HCT116 (cell line): ENCODE measurements around the gene PYGB. TPM values are rescaled to one million over a fixed set of nuclear protein-coding genes. Genes with fewer than 3 reads are reported as not detected.

Source experiments
- ATAC-seq: fragments of 200-7000 bp; cut with Tn5 transposase; 2 replicates; pipeline ENCODE4 v1.9.1; 2020; ENCODE audit warnings: mild to moderate bottlenecking, moderate library complexity
- BruUV-seq: library from RNA; stranded (reverse); fragments of 400-500 nt; replicated peaks from 2 replicates; lab custom pipeline; 2021; lab: Mats Ljungman, UMichigan
- CTCF ChIA-PET: fragments of 300-600 bp; sonication (Branson Sonifier 250); formaldehyde crosslinking; loops from one replicate; lab custom pipeline; 2021; ENCODE audit warnings: antibody characterized with exemption; lab: Charles Lee
- POLR2A ChIA-PET: fragments of 300-600, 350-600 bp; sonication (Branson Sonifier 250); formaldehyde crosslinking; loops from one replicate; lab custom pipeline; 2021; ENCODE audit warnings: antibody characterized with exemption; lab: Charles Lee
- RAD21 ChIA-PET, 2 experiments: fragments of 300-600 bp; sonication (Branson Sonifier 250); formaldehyde crosslinking; loops; one replicate each; lab custom pipeline; 2023; ENCODE audit warnings: low total read pairs in 2 of 2; ENCODE audit not compliant: uncharacterized antibody in 2 of 2, unreplicated experiment in 2 of 2, low non-redundant PET in 1 of 2; lab: Charles Lee
- DNase-seq: peaks from one replicate; pipeline ENCODE4 v3.0.0-alpha.2; 2010; ENCODE audit warnings: low read depth, low spot score
- H2AFZ ChIP-seq: fragments of 200-600 bp; shearing (Covaris generic), sonication (generic); 2 replicates; pipeline ENCODE4 v1.6.1; 2017; ENCODE audit warnings: low read depth, mixed run types, mixed read lengths, antibody characterized with exemption, low read length; ENCODE audit not compliant: poor library complexity, severe bottlenecking
- H3K27ac ChIP-seq: 2 replicates; pipeline ENCODE4 v1.5.1; 2012; ENCODE audit warnings: low read depth, low read length
- H3K27me3 ChIP-seq: fragments of 200-600 bp; sonication (generic); 2 replicates; pipeline ENCODE4 v1.6.1; 2016; ENCODE audit warnings: mixed run types, low read length, mixed read lengths; ENCODE audit not compliant: insufficient read depth
- H3K36me3 ChIP-seq, 2 experiments: fragments of 200-500 bp in 1 of 2; fragments of 200-600 bp in 1 of 2; sonication (Bioruptor generic) in 1 of 2; sonication (generic) in 1 of 2; 2 replicates each; pipeline versions ENCODE4 v1.5.1 to v1.6.1; 2014 to 2016; ENCODE audit warnings: low read length in 2 of 2, inconsistent platforms in 1 of 2, mixed read lengths in 1 of 2, mixed run types in 1 of 2; ENCODE audit not compliant: insufficient read depth in 2 of 2, control insufficient read depth in 1 of 2
- H3K4me1 ChIP-seq, 2 experiments: fragments of 200-600 bp in 1 of 2; sonication (generic) in 1 of 2; 2 replicates each; pipeline versions ENCODE4 v1.5.1 to v1.6.1; 2012 to 2017; ENCODE audit warnings: low read length in 2 of 2, inconsistent platforms in 1 of 2, mild to moderate bottlenecking in 1 of 2, mixed read lengths in 1 of 2, mixed run types in 1 of 2, moderate library complexity in 1 of 2; ENCODE audit not compliant: insufficient read depth in 2 of 2, control insufficient read depth in 1 of 2
- H3K4me2 ChIP-seq: fragments of 200-600 bp; sonication (generic); 2 replicates; pipeline ENCODE4 v1.6.1; 2017; ENCODE audit warnings: mixed run types, low read length, mixed read lengths
- H3K4me3 ChIP-seq, 2 experiments: fragments of 200-600 bp in 1 of 2; sonication (generic) in 1 of 2; replicated peaks in 1 of 2; 2 replicates each; pipeline ENCODE4 v1.5.1; 2011 to 2016; ENCODE audit warnings: low read length in 2 of 2, control low read depth in 1 of 2, low read depth in 1 of 2, mild to moderate bottlenecking in 1 of 2, mixed read lengths in 1 of 2, mixed run types in 1 of 2
- H3K79me2 ChIP-seq: fragments of 200-600 bp; sonication (generic); 2 replicates; pipeline ENCODE4 v1.6.1; 2017; ENCODE audit warnings: mild to moderate bottlenecking, mixed run types, low read length, moderate library complexity, mixed read lengths; ENCODE audit not compliant: insufficient read depth
- H3K9ac ChIP-seq: fragments of 200-600 bp; sonication (generic); 2 replicates; pipeline ENCODE4 v1.6.1; 2016; ENCODE audit warnings: low read length, mixed read lengths
- H3K9me2 ChIP-seq: fragments of 200-600 bp; sonication (generic), shearing (Covaris generic); 2 replicates; pipeline ENCODE4 v1.6.1; 2017; ENCODE audit warnings: mixed run types, mild to moderate bottlenecking, moderate library complexity; ENCODE audit not compliant: insufficient read depth
- H3K9me3 ChIP-seq, 2 experiments: fragments of 200-500 bp in 1 of 2; fragments of 200-600 bp in 1 of 2; sonication (Bioruptor generic) in 1 of 2; sonication (generic) in 1 of 2; 2 replicates each; pipeline ENCODE4 v1.6.1; 2014 to 2017; ENCODE audit warnings: low read length in 2 of 2, mixed read lengths in 2 of 2, inconsistent platforms in 1 of 2, low read depth in 1 of 2, mild to moderate bottlenecking in 1 of 2, mixed run types in 1 of 2, moderate library complexity in 1 of 2; ENCODE audit not compliant: control insufficient read depth in 1 of 2, insufficient read depth in 1 of 2
- H4K20me1 ChIP-seq: fragments of 200-600 bp; sonication (generic), shearing (Covaris generic); 2 replicates; pipeline ENCODE4 v1.6.1; 2017; ENCODE audit warnings: mixed run types, mild to moderate bottlenecking, moderate library complexity; ENCODE audit not compliant: insufficient read depth
- ATF3 ChIP-seq: IDR thresholded peaks from 2 replicates; pipeline ENCODE4 v1.6.1; 2012
- CEBPB ChIP-seq: IDR thresholded peaks from 2 replicates; pipeline ENCODE4 v1.6.1; 2012; ENCODE audit warnings: low read depth
- CTCF ChIP-seq, 3 experiments: fragments of 200-600 bp in 1 of 3; sonication (generic) in 1 of 3; IDR thresholded peaks in 2 of 3; conservative IDR thresholded peaks in 1 of 3; 2 replicates each; pipeline ENCODE4 v1.5.1; 2012 to 2017; ENCODE audit warnings: low read depth in 2 of 3, low read length in 2 of 3, antibody characterized with exemption in 1 of 3, borderline replicate concordance in 1 of 3, control low read depth in 1 of 3, mild to moderate bottlenecking in 1 of 3, mixed read lengths in 1 of 3, mixed run types in 1 of 3, moderate library complexity in 1 of 3; ENCODE audit not compliant: insufficient read depth in 1 of 3
- EGR1 ChIP-seq: IDR thresholded peaks from 2 replicates; pipeline ENCODE4 v1.6.1; 2012; ENCODE audit warnings: low read depth
- ELF1 ChIP-seq: IDR thresholded peaks from 2 replicates; pipeline ENCODE4 v1.6.1; 2012; ENCODE audit warnings: low read depth, borderline replicate concordance
- EZH2 ChIP-seq: fragments of 200-600 bp; sonication (generic); IDR thresholded peaks from 2 replicates; pipeline ENCODE4 v1.6.1; 2017; ENCODE audit warnings: antibody characterized with exemption, mixed run types
- FOSL1 ChIP-seq: IDR thresholded peaks from 2 replicates; pipeline ENCODE4 v1.6.1; 2012; ENCODE audit warnings: low read depth
- JUND ChIP-seq: IDR thresholded peaks from 2 replicates; pipeline ENCODE4 v1.6.1; 2012
- POLR2A ChIP-seq: IDR thresholded peaks from 2 replicates; pipeline ENCODE4 v1.7.0; 2011; ENCODE audit warnings: borderline replicate concordance; ENCODE audit not compliant: insufficient read depth, insufficient read length; ENCODE audit errors: extremely low read depth
- POLR2AphosphoS5 ChIP-seq: IDR thresholded peaks from 2 replicates; pipeline ENCODE4 v1.6.1; 2011; ENCODE audit warnings: mild to moderate bottlenecking, low read depth, low read length, moderate library complexity
- SIN3A ChIP-seq: IDR thresholded peaks from 2 replicates; pipeline ENCODE4 v1.6.1; 2012; ENCODE audit warnings: low read depth
- SP1 ChIP-seq: IDR thresholded peaks from 2 replicates; pipeline ENCODE4 v1.6.1; 2012; ENCODE audit warnings: low read depth
- TCF7L2 ChIP-seq: IDR thresholded peaks from 2 replicates; pipeline ENCODE4 v1.7.0; 2011; ENCODE audit warnings: borderline replicate concordance, inconsistent platforms; ENCODE audit not compliant: insufficient read depth, insufficient read length; ENCODE audit errors: extremely low read depth
- YY1 ChIP-seq: IDR thresholded peaks from 2 replicates; pipeline ENCODE4 v1.6.1; 2011; ENCODE audit warnings: low read length, low read depth, moderate library complexity, mild to moderate bottlenecking; ENCODE audit not compliant: insufficient replicate concordance; ENCODE audit errors: extremely low read depth
- ZBTB33 ChIP-seq: IDR thresholded peaks from 2 replicates; pipeline ENCODE4 v1.6.1; 2011; ENCODE audit warnings: mild to moderate bottlenecking, low read length, moderate library complexity; ENCODE audit not compliant: insufficient replicate concordance; ENCODE audit errors: extremely low read depth
- ZNF274 ChIP-seq: fragments of 200-500 bp; sonication (Bioruptor generic); IDR thresholded peaks from 2 replicates; pipeline ENCODE4 v1.6.1; 2014; ENCODE audit warnings: mild to moderate bottlenecking, low read depth, low read length, inconsistent platforms
- intact Hi-C: fragments of 100-400 bp; cut with micrococcal nuclease; formaldehyde crosslinking; loops from 2 replicates; pipeline ENCODE4 v1.10.0; 2022
- total RNA-seq: library from RNA; stranded (reverse); gene quantifications from one replicate; pipeline ENCODE4 v1.2.1, GENCODE V29; 2021; ENCODE audit not compliant: unreplicated experiment

Gene PYGB
- total RNA-seq, 1 experiment from 2014 or later: 87.8 TPM

- no peak overlapping the region for H3K27ac ChIP-seq
- H4K20me1 ChIP-seq: no peaks in the 10 kb centered on the region
- no peaks in the 10 kb centered on the region for H3K9me2 ChIP-seq
- H3K27me3 ChIP-seq: no peaks in the 10 kb centered on the region
- H3K9ac ChIP-seq: no peak overlapping the region
- intact Hi-C loops: no loop called here
- POLR2A ChIA-PET: no interaction called here
- no peak for TF ChIP-seq SIN3A
- no peak for TF ChIP-seq CTCF (IDR thresholded peaks at IDR 0.05 in 2 of 3, conservative IDR thresholded peaks at IDR 0.05 in 1 of 3; ENCODE audit: borderline replicate concordance in 1 of 3, insufficient read depth in 1 of 3, low read depth in 2 of 3, low read length in 2 of 3)
- TF ChIP-seq SP1: no peak
- TF ChIP-seq JUND: no peak
- no peak for TF ChIP-seq CEBPB
- no peak for TF ChIP-seq YY1
- no peak for TF ChIP-seq ATF3
- TF ChIP-seq POLR2A: no peak
- no peak for TF ChIP-seq ELF1
- no peak for TF ChIP-seq ZNF274
- no peak for TF ChIP-seq EGR1
- no peak for TF ChIP-seq TCF7L2
- TF ChIP-seq FOSL1: no peak
- TF ChIP-seq ZBTB33: no peak
- no peak for TF ChIP-seq EZH2
- no peak for TF ChIP-seq POLR2AphosphoS5
- H3K9me3 ChIP-seq: no peaks in the 10 kb centered on the region
- no peaks in the 10 kb centered on the region for H3K79me2 ChIP-seq
- no peak overlapping the region for H3K4me2 ChIP-seq
- H3K4me3 ChIP-seq: no peak overlapping the region
- RAD21 ChIA-PET: no interaction called here
- CTCF ChIA-PET: no interaction called here
- peaks cover 6 to 10% of the 10 kb centered on the region in 2 experiments; a peak in 3 of 4 replicates for H3K36me3 ChIP-seq
- DNase-seq (no peak), ATAC-seq (no peak)
- no peak overlapping the region for H2AFZ ChIP-seq
- no TSS peak for BruUV-seq
- H3K4me1 ChIP-seq: no peaks in the 10 kb centered on the region
These were observed 40.7 kb downstream of the PYGB start for GRCh38 chr20:25288291-25289181.
